HepG2 (cell line): ENCODE data around the gene S100A11. TPM values are rescaled to one million over a fixed set of nuclear protein-coding genes. Genes with fewer than 3 reads are reported as not detected.

Experiments
- ATAC-seq: fragments of 200-7000 bp; cut with Tn5 transposase; 3 replicates; pipeline ENCODE4 v1.9.1; 2020; ENCODE audit warnings: mild to moderate bottlenecking, moderate library complexity
- BruUV-seq: library from RNA; stranded (reverse); fragments of 400-500 nt; replicated peaks from 2 replicates; lab custom pipeline; 2021; lab: Mats Ljungman, UMichigan
- CTCF ChIA-PET: fragments of 300-600 bp; formaldehyde crosslinking; extraction: SDS; loops from one replicate; lab custom pipeline; 2021; ENCODE audit warnings: low total read pairs, inconsistent platforms, low intra/inter-chr PET ratio; lab: Yijun Ruan, JAX
- POLR2A ChIA-PET: fragments of 350-600 bp; sonication (Branson Sonifier 250); formaldehyde crosslinking; loops from one replicate; lab custom pipeline; 2020; ENCODE audit warnings: antibody characterized with exemption, inconsistent platforms; lab: Yijun Ruan, JAX
- DNase-seq: peaks from one replicate; pipeline ENCODE4 v3.0.0-alpha.2; 2015; ENCODE audit warnings: low spot score
- FAIRE-seq: peaks from 3 replicates; lab custom pipeline; 2011; peaks lifted over from hg19 to GRCh38; lab: Jason Lieb, UNC
- H2AFZ ChIP-seq: one replicate; pipeline ENCODE4 v1.6.1; 2011; ENCODE audit warnings: low read length, inconsistent platforms
- H3K27ac ChIP-seq: fragments of 300-600 bp; 3 replicates; pipeline ENCODE4 v1.8.0; 2011; ENCODE audit warnings: mixed run types, mild to moderate bottlenecking, mixed read lengths, low read length, inconsistent platforms; ENCODE audit not compliant: insufficient read depth; ENCODE audit errors: extremely low read length
- H3K27me3 ChIP-seq, 2 experiments: fragments of 200-600 bp in 1 of 2; 2 replicates in 1 of 2; 3 replicates in 1 of 2; pipeline versions ENCODE4 v1.6.0 to v1.8.0; 2011; ENCODE audit warnings: low read length in 2 of 2, mild to moderate bottlenecking in 2 of 2, moderate library complexity in 2 of 2, inconsistent platforms in 1 of 2; ENCODE audit not compliant: insufficient read depth in 2 of 2, control insufficient read depth in 1 of 2
- H3K36me3 ChIP-seq, 2 experiments: fragments of 200-600 bp in 1 of 2; replicated peaks in 1 of 2; 2 replicates in 1 of 2; 3 replicates in 1 of 2; pipeline versions ENCODE4 v1.5.1 to v1.8.0; 2011; ENCODE audit warnings: low read length in 2 of 2, inconsistent platforms in 1 of 2; ENCODE audit not compliant: insufficient read depth in 2 of 2, control insufficient read depth in 1 of 2
- H3K4me1 ChIP-seq: 2 replicates; pipeline ENCODE4 v1.5.1; 2012; ENCODE audit warnings: low read length, inconsistent platforms; ENCODE audit not compliant: insufficient read depth
- H3K4me2 ChIP-seq: 2 replicates; pipeline ENCODE4 v1.6.0; 2011; ENCODE audit warnings: low read depth, low read length, inconsistent platforms
- H3K4me3 ChIP-seq, 3 experiments: fragments of 200-600 bp in 1 of 3; sonication (generic), shearing (Covaris generic) in 1 of 3; replicated peaks in 1 of 3; 2 replicates each; pipeline ENCODE4 v1.5.1; 2011 to 2016; ENCODE audit warnings: low read length in 3 of 3, inconsistent platforms in 2 of 3, low read depth in 2 of 3, mild to moderate bottlenecking in 2 of 3, control low read depth in 1 of 3, mixed read lengths in 1 of 3; ENCODE audit not compliant: insufficient read depth in 1 of 3
- H3K79me2 ChIP-seq: one replicate; pipeline ENCODE4 v1.6.1; 2011; ENCODE audit warnings: low read length, inconsistent platforms; ENCODE audit not compliant: insufficient read depth
- H3K9ac ChIP-seq: 2 replicates; pipeline ENCODE4 v1.6.0; 2011; ENCODE audit warnings: mild to moderate bottlenecking, low read depth, low read length, inconsistent platforms; ENCODE audit not compliant: insufficient read depth
- H3K9me3 ChIP-seq: 2 replicates; pipeline ENCODE4 v1.5.1; 2012; ENCODE audit warnings: mild to moderate bottlenecking, low read length
- H4K20me1 ChIP-seq: 2 replicates; pipeline ENCODE4 v1.6.0; 2011; ENCODE audit warnings: inconsistent platforms, mild to moderate bottlenecking, low read length, moderate library complexity; ENCODE audit not compliant: insufficient read depth
- KDM5B ChIP-seq: sonication (generic); formaldehyde crosslinking; IDR thresholded peaks from 2 replicates; pipeline ENCODE4 v1.4.0; 2020; ENCODE audit warnings: missing genetic modification reagents, mild to moderate bottlenecking, borderline replicate concordance
- MEIS2 ChIP-seq: sonication (generic); formaldehyde crosslinking; IDR thresholded peaks from 2 replicates; pipeline ENCODE4 v1.9.0; 2021; ENCODE audit warnings: mild to moderate bottlenecking, missing genetic modification reagents
- SKIL ChIP-seq: sonication (generic); formaldehyde crosslinking; IDR thresholded peaks from 2 replicates; pipeline ENCODE4 v1.8.0; 2022; ENCODE audit warnings: missing genetic modification reagents, mild to moderate bottlenecking, moderate library complexity, borderline replicate concordance
- ZNF3 ChIP-seq: IDR thresholded peaks from 2 replicates; pipeline ENCODE4 v1.7.0; 2017; ENCODE audit warnings: inconsistent platforms
- ZNF414 ChIP-seq: sonication (generic); formaldehyde crosslinking; IDR thresholded peaks from 2 replicates; pipeline ENCODE4 v1.5.0; 2020; ENCODE audit warnings: missing genetic modification reagents
- ZNF546 ChIP-seq: sonication (generic); formaldehyde crosslinking; conservative IDR thresholded peaks from 2 replicates; pipeline ENCODE4 v1.8.1; 2023; ENCODE audit warnings: mild to moderate bottlenecking, missing genetic modification reagents
- ZSCAN25 ChIP-seq: sonication (generic); formaldehyde crosslinking; IDR thresholded peaks from 2 replicates; pipeline ENCODE4 v1.8.0; 2022; ENCODE audit warnings: mild to moderate bottlenecking, missing genetic modification reagents
- WGBS: methylation state at CpG from one replicate; pipeline ENCODE4 v1.1.6; 2017; ENCODE audit warnings: low lambda C conversion rate; 5-methylcytosine and 5-hydroxymethylcytosine counted together
- in situ Hi-C: cut with HindIII; loops from 2 replicates; pipeline ENCODE4 v1.10.0; 2017; ENCODE audit warnings: low pct_unique_long_range_greater_than_20kb; ENCODE audit not compliant: extremely low pct_ligation_motif_present
- intact Hi-C: fragments of 100-400 bp; cut with micrococcal nuclease; formaldehyde crosslinking; loops from one replicate; pipeline ENCODE4 v1.10.0; 2022; ENCODE audit not compliant: unreplicated experiment
- polyA plus RNA-seq, 8 experiments: library from polyadenylated mRNA; depleted of rRNA in 3 of 8; stranded (reverse) in 7 of 8; unstranded in 1 of 8; fragments of >200 nt; fragmentation: Illumina TruSeq in 4 of 8; extraction: Trizol in 4 of 8; gene quantifications; 2 replicates each; pipeline versions ENCODE4 v1.2.1 to v1.2.3, GENCODE V29; 2011 to 2016; ENCODE audit warnings: low read depth in 4 of 8, missing spikeins in 1 of 8, mixed read lengths in 1 of 8; ENCODE audit not compliant: insufficient read depth in 1 of 8
- total RNA-seq, 5 experiments: library from RNA; depleted of rRNA; stranded (reverse); fragments of >200 nt; fragmentation: Illumina TruSeq; extraction: Trizol; gene quantifications; 2 replicates each; pipeline ENCODE4 v1.2.3, GENCODE V29; 2016; ENCODE audit warnings: low read depth in 1 of 5

Gene S100A11
- total and polyA plus RNA-seq, 2 of the 13 experiments (the other 11 are each of a cell fraction or from before 2014, with no cell fraction given), result 6.6 to 34.4 TPM

GRCh38 chr1:152024223-152024622 is 12.6 kb downstream of the S100A11 start:
- no peak overlapping the region for H3K4me3 ChIP-seq
- BruUV-seq, result no TSS peak
- no peaks in the 10 kb centered on the region for H4K20me1 ChIP-seq
- FAIRE-seq (no peak), ATAC-seq (no peak), DNase-seq (no peak)
- no peak overlapping the region for H3K27ac ChIP-seq
- peaks cover 1 to 23% of the 10 kb centered on the region in 2 experiments; a peak in 3 of 5 replicates for H3K27me3 ChIP-seq
- no peaks in the 10 kb centered on the region for H3K36me3 ChIP-seq
- H3K4me1 ChIP-seq, result no peaks in the 10 kb centered on the region
- no peak overlapping the region for H2AFZ ChIP-seq
- H3K9ac ChIP-seq, result no peak overlapping the region
- 6% methylated on average over 4 of the region's 4 CpGs for WGBS
- H3K79me2 ChIP-seq, result no peaks in the 10 kb centered on the region
- H3K4me2 ChIP-seq, result no peak overlapping the region
- intact Hi-C loops, result no loop called here
- TF ChIP-seq ZNF3, result no peak
- TF ChIP-seq MEIS2, result no peak
- TF ChIP-seq ZNF546, result no peak
- no peak for TF ChIP-seq ZNF414 (CRISPR knock-in tag)
- no peak for TF ChIP-seq ZSCAN25 (CRISPR knock-in tag)
- no peak for TF ChIP-seq KDM5B
- TF ChIP-seq SKIL (CRISPR knock-in tag), result no peak
- no peaks in the 10 kb centered on the region for H3K9me3 ChIP-seq
- in situ Hi-C loops, result no loop called here
- POLR2A ChIA-PET, result no interaction called here
- CTCF ChIA-PET, result no interaction called here
